Stimulated activated effector memory CD8-positive, alpha-beta T cell treated with anti-CD3 and anti-CD28 coated beads, Interleukin-12 subunit alpha, Interleukin-12 subunit beta, amount 100 ng/mL, for 72 hours (primary cell): ENCODE data around the gene TUBA4A.

Source experiments
- ATAC-seq: fragments of 150-1000 bp; cut with Tn5 transposase; 2 replicates; pipeline ENCODE4 v1.10.0; 2021
- DNase-seq, 2 donors: peaks; one replicate each; pipeline ENCODE4 v3.0.0; 2021 to 2022; ENCODE audit warnings: low spot score in 2 of 2
- H3K27ac Mint-ChIP-seq: one replicate; pipeline ENCODE4 v1.8.0; 2022; ENCODE audit warnings: mild to moderate bottlenecking, mixed read lengths
- H3K36me3 Mint-ChIP-seq: one replicate; pipeline ENCODE4 v1.8.0; 2022; ENCODE audit warnings: mild to moderate bottlenecking, mixed read lengths
- H3K4me1 Mint-ChIP-seq: one replicate; pipeline ENCODE4 v1.8.0; 2022; ENCODE audit warnings: mixed read lengths
- H3K4me3 Mint-ChIP-seq: one replicate; pipeline ENCODE4 v1.8.0; 2022; ENCODE audit warnings: mild to moderate bottlenecking, mixed read lengths
- H3K9me3 Mint-ChIP-seq: one replicate; pipeline ENCODE4 v1.8.0; 2022; ENCODE audit warnings: mixed read lengths

The TUBA4A gene

GRCh38 chr2:219245148-219245898 lies 8.4 kb downstream of the TUBA4A start, which contains the start of the genes GLB1L and STK16:
Gene GLB1L (minus strand): TSS chr2:219245444. CDS start chr2:219243573, 1,871 bp downstream.
Gene STK16 (plus strand): TSS chr2:219245479. CDS start chr2:219246000, 521 bp downstream.
- no peaks in the 10 kb centered on the region for H3K9me3 Mint-ChIP-seq
- H3K27ac Mint-ChIP-seq = peak within 1 kb of the TSS; percentile 93
- peaks cover 51% of the 10 kb centered on the region for H3K36me3 Mint-ChIP-seq
- ATAC-seq = peak; percentile 80
- DNase-seq = peak; percentile 93 to 98
- H3K4me1 Mint-ChIP-seq = peaks cover 51% of the 10 kb centered on the region
- peak within 1 kb of the TSS; percentile 68 for H3K4me3 Mint-ChIP-seq

- Mint-ChIP-seq H3K4me3 (peak overlapping the region; percentile 68), H3K36me3 (peaks cover 45% of the 10 kb centered on the region), H3K9me3 (no peaks in the 10 kb centered on the region), H3K27ac (peak overlapping the region; percentile 93), H3K4me1 (peaks cover 45% of the 10 kb centered on the region)
- ATAC-seq (no peak), DNase-seq (no peak)
These were observed 8.9 kb downstream of the TUBA4A start for GRCh38 chr2:219244789-219245147.

- peaks cover 35% of the 10 kb centered on the region for H3K36me3 Mint-ChIP-seq
- H3K4me1 Mint-ChIP-seq = peaks cover 33% of the 10 kb centered on the region
- DNase-seq = no peak
- no peaks in the 10 kb centered on the region for H3K9me3 Mint-ChIP-seq
- no peak for ATAC-seq
- no peak overlapping the region for H3K27ac Mint-ChIP-seq
- H3K4me3 Mint-ChIP-seq = peak overlapping the region; percentile 23
These were observed 10.4 kb downstream of the TUBA4A start for GRCh38 chr2:219243291-219243761.

GRCh38 chr2:219234331-219234730 lies 19.4 kb downstream of the TUBA4A start:
- Mint-ChIP-seq H3K9me3 (no peaks in the 10 kb centered on the region), H3K27ac (no peak overlapping the region), H3K36me3 (peaks cover 94% of the 10 kb centered on the region), H3K4me3 (no peak overlapping the region), H3K4me1 (peaks cover 46% of the 10 kb centered on the region)
- DNase-seq (no peak), ATAC-seq (no peak)

GRCh38 chr2:219230059-219230540 lies 23.6 kb downstream of the TUBA4A start:
- H3K4me1 Mint-ChIP-seq = peaks cover 58% of the 10 kb centered on the region
- H3K27ac Mint-ChIP-seq = peak overlapping the region; percentile 98
- H3K4me3 Mint-ChIP-seq = peak overlapping the region; percentile 98
- ATAC-seq (peak; percentile 35), DNase-seq (peak in 1 of 2 donors; percentile 80)
- H3K9me3 Mint-ChIP-seq = no peaks in the 10 kb centered on the region
- H3K36me3 Mint-ChIP-seq = peaks cover 86% of the 10 kb centered on the region

GRCh38 chr2:219229305-219230058 lies 24.2 kb downstream of the TUBA4A start, which contains the start of the genes ANKZF1 and ATG9A:
Gene ANKZF1 (plus strand): TSS chr2:219229806. CDS start chr2:219230258, 452 bp downstream.
Gene ATG9A (minus strand): TSS chr2:219229636. CDS start chr2:219228024, 1,612 bp downstream.
- peak within 1 kb of the TSS; percentile 98 for H3K27ac Mint-ChIP-seq
- H3K4me3 Mint-ChIP-seq = peak within 1 kb of the TSS; percentile 98
- peaks cover 56% of the 10 kb centered on the region for H3K4me1 Mint-ChIP-seq
- no peaks in the 10 kb centered on the region for H3K9me3 Mint-ChIP-seq
- DNase-seq (peak; percentile 91 to 97), ATAC-seq (peak; percentile 97)
- H3K36me3 Mint-ChIP-seq = peaks cover 86% of the 10 kb centered on the region

GRCh38 chr2:219228911-219229304 lies 24.8 kb downstream of the TUBA4A start:
- peak; percentile 42 for ATAC-seq
- peaks cover 86% of the 10 kb centered on the region for H3K36me3 Mint-ChIP-seq
- H3K4me1 Mint-ChIP-seq = peaks cover 55% of the 10 kb centered on the region

GRCh38 chr2:219228041-219228910 lies 25.4 kb downstream of the TUBA4A start:
- Mint-ChIP-seq H3K4me3 (peak overlapping the region; percentile 98), H3K4me1 (peaks cover 51% of the 10 kb centered on the region), H3K27ac (peak overlapping the region; percentile 98), H3K9me3 (no peaks in the 10 kb centered on the region), H3K36me3 (peaks cover 86% of the 10 kb centered on the region)
- DNase-seq (no peak), ATAC-seq (no peak)

More at GRCh38 chr2:219228911-219229304, 24.8 kb downstream of the TUBA4A start:
- H3K27ac Mint-ChIP-seq = peak overlapping the region; percentile 98
- no peaks in the 10 kb centered on the region for H3K9me3 Mint-ChIP-seq
- no peak for DNase-seq
- peak overlapping the region; percentile 98 for H3K4me3 Mint-ChIP-seq

- peak overlapping the region; percentile 75 for H3K27ac Mint-ChIP-seq
- H3K4me3 Mint-ChIP-seq = no peak overlapping the region
- H3K36me3 Mint-ChIP-seq = peaks cover 79% of the 10 kb centered on the region
- no peaks in the 10 kb centered on the region for H3K9me3 Mint-ChIP-seq
- H3K4me1 Mint-ChIP-seq = peaks cover 45% of the 10 kb centered on the region
- ATAC-seq (no peak), DNase-seq (no peak)
These were observed 28.4 kb downstream of the TUBA4A start for GRCh38 chr2:219225350-219225749.

GRCh38 chr2:219223831-219224610 lies 29.7 kb downstream of the TUBA4A start:
- no peak for ATAC-seq
- no peaks in the 10 kb centered on the region for H3K9me3 Mint-ChIP-seq

GRCh38 chr2:219221957-219222518 lies 31.7 kb downstream of the TUBA4A start:
- H3K4me1 Mint-ChIP-seq = peaks cover 39% of the 10 kb centered on the region
- ATAC-seq (no peak), DNase-seq (no peak)
- H3K27ac Mint-ChIP-seq = no peak overlapping the region
- peaks cover 78% of the 10 kb centered on the region for H3K36me3 Mint-ChIP-seq
- H3K9me3 Mint-ChIP-seq = no peaks in the 10 kb centered on the region
- H3K4me3 Mint-ChIP-seq = no peak overlapping the region

More at GRCh38 chr2:219223831-219224610, 29.7 kb downstream of the TUBA4A start:
- Mint-ChIP-seq H3K27ac (no peak overlapping the region), H3K4me1 (peaks cover 46% of the 10 kb centered on the region), H3K4me3 (no peak overlapping the region), H3K36me3 (peaks cover 77% of the 10 kb centered on the region)
- DNase-seq = no peak

GRCh38 chr2:219220652-219221402 lies 32.9 kb downstream of the TUBA4A start:
- no peak for ATAC-seq
- H3K4me3 Mint-ChIP-seq = no peak overlapping the region
- H3K9me3 Mint-ChIP-seq = no peaks in the 10 kb centered on the region
- H3K27ac Mint-ChIP-seq = no peak overlapping the region
- DNase-seq = no peak
- peaks cover 45% of the 10 kb centered on the region for H3K4me1 Mint-ChIP-seq
- peaks cover 76% of the 10 kb centered on the region for H3K36me3 Mint-ChIP-seq
